Fibroblast of pulmonary artery (primary cell): ENCODE results near the gene CARD11.

Experiments
- DNase-seq: peaks from one replicate; pipeline ENCODE4 v3.0.0-alpha.2; 2010; ENCODE audit warnings: low read depth
- H3K4me3 ChIP-seq: replicated peaks from 2 replicates; pipeline ENCODE4 v1.5.1; 2011; ENCODE audit warnings: low read depth, mild to moderate bottlenecking, control low read depth, low read length, moderate library complexity
- CTCF ChIP-seq: IDR thresholded peaks from 2 replicates; pipeline ENCODE4 v1.5.1; 2011; ENCODE audit warnings: mild to moderate bottlenecking, control low read depth, low read length, inconsistent platforms; ENCODE audit errors: missing control alignments

CARD11 gene

GRCh38 chr7:2913760-2914387 is 129.8 kb downstream of the CARD11 start:
- no peak for DNase-seq
- no peak for TF ChIP-seq CTCF
- no peak overlapping the region for H3K4me3 ChIP-seq

GRCh38 chr7:2912684-2913439 is 130.8 kb downstream of the CARD11 start:
- TF ChIP-seq CTCF, result no peak
- no peak for DNase-seq
- no peak overlapping the region for H3K4me3 ChIP-seq

GRCh38 chr7:2911466-2911865 is 132.2 kb downstream of the CARD11 start:
- no peak overlapping the region for H3K4me3 ChIP-seq
- no peak for TF ChIP-seq CTCF
- DNase-seq, result no peak

GRCh38 chr7:2909471-2910039 is 134.1 kb downstream of the CARD11 start:
- DNase-seq, result no peak
- TF ChIP-seq CTCF, result no peak
- H3K4me3 ChIP-seq, result no peak overlapping the region

GRCh38 chr7:2909043-2909442 is 134.6 kb downstream of the CARD11 start:
- no peak for TF ChIP-seq CTCF
- H3K4me3 ChIP-seq, result no peak overlapping the region
- DNase-seq, result no peak

- no peak for TF ChIP-seq CTCF
- DNase-seq, result no peak
- no peak overlapping the region for H3K4me3 ChIP-seq
Measured at GRCh38 chr7:2908103-2908683, 135.5 kb downstream of the CARD11 start.
